Measurements from ENCODE around the gene FTCD.

DNA sequence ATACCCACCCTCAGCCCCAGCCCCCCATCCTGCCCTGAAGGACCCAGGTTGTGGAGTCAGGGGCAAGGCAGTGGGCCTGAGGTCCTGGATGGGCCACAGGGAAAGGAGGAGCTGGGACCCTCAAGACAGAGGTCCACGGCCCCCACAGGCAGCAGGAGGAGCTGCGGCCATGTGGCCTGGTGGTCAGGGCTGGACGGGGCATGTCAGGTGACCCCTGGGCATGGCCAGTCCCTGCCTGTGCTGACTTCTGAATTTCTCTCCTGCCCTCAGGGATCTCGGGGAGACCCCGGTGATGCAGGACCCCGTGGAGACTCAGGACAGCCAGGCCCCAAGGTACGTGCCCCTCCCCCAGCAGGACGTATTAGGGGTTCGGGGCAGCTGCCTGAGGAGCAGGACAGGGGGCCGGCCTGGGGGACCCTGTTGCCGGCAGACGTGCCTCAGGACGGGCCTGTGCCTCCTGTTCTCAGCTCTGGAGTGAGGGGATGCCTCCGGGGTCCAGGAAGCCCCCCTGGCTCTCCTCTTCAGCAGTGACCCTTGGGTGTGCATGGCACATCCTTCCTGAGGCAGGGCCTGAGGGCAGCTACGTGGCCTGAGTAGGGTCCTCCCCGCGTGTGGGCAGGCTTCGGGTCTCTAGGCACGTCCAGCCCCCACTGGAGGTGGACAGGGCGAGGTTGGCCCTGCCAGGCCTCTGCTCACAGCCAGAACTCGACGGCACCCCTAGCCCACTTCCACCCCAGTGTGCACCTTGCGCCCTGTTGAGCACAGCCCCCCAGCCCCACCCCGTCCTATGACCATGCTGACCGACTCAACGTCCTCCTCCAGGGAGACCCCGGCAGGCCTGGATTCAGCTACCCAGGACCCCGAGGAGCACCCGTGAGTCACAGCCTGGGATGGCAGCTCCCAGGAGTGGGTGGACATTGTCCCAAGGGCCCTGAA is 33.8 kb downstream of the FTCD start:
- TF ChIP-seq POLR2A (IDR thresholded peaks at IDR 0.05; ENCODE audit: low read length), result no peak
- TF ChIP-seq GATA1 (IDR thresholded peaks at IDR 0.05; ENCODE audit: low read depth, low read length), result no peak
